ENCODE measurements around the gene EVL.

The EVL gene

DNA sequence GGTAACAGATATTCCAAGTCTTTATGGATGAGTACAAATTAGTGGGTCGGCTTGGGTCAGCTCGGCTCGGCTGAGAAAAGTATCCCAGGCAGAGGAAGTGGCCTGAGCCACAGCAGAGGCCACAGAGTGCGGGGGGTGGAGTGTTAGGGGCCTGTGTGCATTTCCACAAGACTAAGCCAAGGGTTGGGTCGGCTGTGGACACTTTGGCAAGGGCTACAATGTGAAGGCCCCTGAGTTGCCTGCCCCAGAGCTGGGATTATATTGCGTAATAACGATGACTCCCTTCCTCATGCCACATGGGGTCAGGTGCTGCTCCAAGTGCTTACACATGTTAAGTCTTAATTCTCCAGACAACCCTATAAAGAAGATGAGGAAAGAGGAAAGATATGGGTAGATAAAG, 11.4 kb downstream of the EVL start:
- Histone ChIP-seq H3K4me3 (ENCODE audit: low read length, poor library complexity, severe bottlenecking) (peak overlapping the region; percentile 41), H2AFZ (ENCODE audit: low read length) (no peak overlapping the region), H3K4me1 (ENCODE audit: insufficient read depth, low read length, poor library complexity, severe bottlenecking) (peaks cover 91% of the 10 kb centered on the region), H4K20me1 (ENCODE audit: insufficient read depth, low read length, poor library complexity, severe bottlenecking) (peaks cover 14% of the 10 kb centered on the region), H3K9me3 (ENCODE audit: insufficient read depth, low read depth, low read length) (no peaks in the 10 kb centered on the region), H3K79me2 (ENCODE audit: insufficient read depth, low read length) (peaks cover 93% of the 10 kb centered on the region), H3K27me3 (ENCODE audit: insufficient read depth, low read length, poor library complexity, severe bottlenecking) (no peaks in the 10 kb centered on the region), H3F3A (ENCODE audit: low read depth) (peaks cover 8% of the 10 kb centered on the region; the same call in 1 of the 2 replicates), H3K4me2 (ENCODE audit: low read depth, low read length, poor library complexity, severe bottlenecking) (peak overlapping the region; percentile 57), H3K9ac (ENCODE audit: low read depth, low read length, poor library complexity, severe bottlenecking) (peak overlapping the region; percentile 79), H3K36me3 (ENCODE audit: insufficient read depth, low read length) (peaks cover 10% of the 10 kb centered on the region; the same call in 1 of the 2 replicates), H3K9me2 (replicated peaks; ENCODE audit: low read depth, low read length) (no peaks in the 10 kb centered on the region)
- TF ChIP-seq, protein P1, sequence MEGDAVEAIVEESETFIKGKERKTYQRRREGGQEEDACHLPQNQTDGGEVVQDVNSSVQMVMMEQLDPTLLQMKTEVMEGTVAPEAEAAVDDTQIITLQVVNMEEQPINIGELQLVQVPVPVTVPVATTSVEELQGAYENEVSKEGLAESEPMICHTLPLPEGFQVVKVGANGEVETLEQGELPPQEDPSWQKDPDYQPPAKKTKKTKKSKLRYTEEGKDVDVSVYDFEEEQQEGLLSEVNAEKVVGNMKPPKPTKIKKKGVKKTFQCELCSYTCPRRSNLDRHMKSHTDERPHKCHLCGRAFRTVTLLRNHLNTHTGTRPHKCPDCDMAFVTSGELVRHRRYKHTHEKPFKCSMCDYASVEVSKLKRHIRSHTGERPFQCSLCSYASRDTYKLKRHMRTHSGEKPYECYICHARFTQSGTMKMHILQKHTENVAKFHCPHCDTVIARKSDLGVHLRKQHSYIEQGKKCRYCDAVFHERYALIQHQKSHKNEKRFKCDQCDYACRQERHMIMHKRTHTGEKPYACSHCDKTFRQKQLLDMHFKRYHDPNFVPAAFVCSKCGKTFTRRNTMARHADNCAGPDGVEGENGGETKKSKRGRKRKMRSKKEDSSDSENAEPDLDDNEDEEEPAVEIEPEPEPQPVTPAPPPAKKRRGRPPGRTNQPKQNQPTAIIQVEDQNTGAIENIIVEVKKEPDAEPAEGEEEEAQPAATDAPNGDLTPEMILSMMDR (conservative IDR thresholded peaks at IDR 0.05; ENCODE audit: low read length) = no peak
- TF ChIP-seq EZH2phosphoT487 (IDR thresholded peaks at IDR 0.05; ENCODE audit: borderline replicate concordance) = no peak

DNA sequence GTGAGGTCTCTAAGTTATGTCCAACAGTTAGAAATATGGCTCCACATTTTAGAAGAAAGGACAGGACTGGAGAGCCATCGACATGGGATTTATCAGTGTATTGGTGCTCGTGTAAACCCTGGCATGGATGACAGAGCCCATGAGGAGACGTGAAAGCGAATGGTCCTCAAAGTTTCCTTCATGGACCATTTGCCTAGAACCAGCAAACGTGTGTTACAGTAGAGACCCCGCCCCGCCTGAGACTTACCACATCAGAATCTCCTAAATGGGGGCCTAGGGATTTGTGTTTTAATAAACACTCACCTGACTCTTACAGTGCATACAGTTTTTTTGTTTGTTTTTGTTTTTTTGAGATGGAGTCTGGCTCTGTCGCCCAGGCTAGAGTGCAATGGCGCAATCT, 12.2 kb downstream of the EVL start:
- no peaks in the 10 kb centered on the region for H3K27me3 ChIP-seq (ENCODE audit: insufficient read depth, low read length, poor library complexity, severe bottlenecking)
- H3K36me3 ChIP-seq (ENCODE audit: insufficient read depth, low read length) = peaks cover 10% of the 10 kb centered on the region; the same call in 1 of the 2 replicates
- no peak overlapping the region for H3K4me3 ChIP-seq (ENCODE audit: low read length, poor library complexity, severe bottlenecking)
- peaks cover 8% of the 10 kb centered on the region; the same call in 1 of the 2 replicates for H3F3A ChIP-seq (ENCODE audit: low read depth)
- no peaks in the 10 kb centered on the region for H3K9me2 ChIP-seq (replicated peaks; ENCODE audit: low read depth, low read length)
- no peaks in the 10 kb centered on the region for H3K9me3 ChIP-seq (ENCODE audit: insufficient read depth, low read depth, low read length)
- H2AFZ ChIP-seq (ENCODE audit: low read length) = no peak overlapping the region
- H3K9ac ChIP-seq (ENCODE audit: low read depth, low read length, poor library complexity, severe bottlenecking) = peak overlapping the region; percentile 79
- peaks cover 88% of the 10 kb centered on the region for H3K4me1 ChIP-seq (ENCODE audit: insufficient read depth, low read length, poor library complexity, severe bottlenecking)
- peaks cover 22% of the 10 kb centered on the region for H4K20me1 ChIP-seq (ENCODE audit: insufficient read depth, low read length, poor library complexity, severe bottlenecking)
- peak overlapping the region; percentile 57 for H3K4me2 ChIP-seq (ENCODE audit: low read depth, low read length, poor library complexity, severe bottlenecking)
- TF ChIP-seq EZH2phosphoT487 (IDR thresholded peaks at IDR 0.05; ENCODE audit: borderline replicate concordance) = no peak
- TF ChIP-seq, protein P1 (conservative IDR thresholded peaks at IDR 0.05; ENCODE audit: low read length) = no peak
- H3K79me2 ChIP-seq (ENCODE audit: insufficient read depth, low read length) = peaks cover 89% of the 10 kb centered on the region

DNA sequence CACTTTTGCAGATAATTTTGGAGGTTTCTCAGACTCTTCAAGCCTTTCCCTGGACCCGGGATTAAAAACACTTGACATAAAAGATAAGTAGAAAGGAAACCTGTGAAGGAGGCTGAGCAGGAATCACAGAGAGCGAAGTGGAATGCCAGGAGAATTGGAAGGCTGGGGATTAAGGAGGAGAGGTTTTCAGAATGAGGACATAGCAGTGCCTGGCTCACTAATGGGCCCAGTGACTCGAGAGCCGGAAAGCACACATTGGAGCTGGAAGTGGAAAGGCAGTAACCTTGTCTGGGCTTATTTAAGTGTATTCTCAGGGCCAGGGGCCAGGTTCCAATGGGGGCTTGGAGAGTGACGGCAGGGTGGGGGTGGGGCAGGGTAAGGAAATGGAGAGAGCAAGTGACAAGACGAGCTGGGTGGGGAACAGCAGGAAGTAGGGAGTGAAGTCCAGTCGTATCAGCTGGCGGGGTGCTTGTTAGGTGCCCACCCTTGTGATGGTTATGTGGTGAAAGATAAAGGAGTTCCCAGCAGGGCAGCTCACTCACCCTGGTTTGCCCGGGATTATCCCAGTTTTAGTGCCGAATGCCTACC, 13.1 kb downstream of the EVL start:
- peaks cover 8% of the 10 kb centered on the region; the same call in 1 of the 2 replicates for H3F3A ChIP-seq (ENCODE audit: low read depth)
- H3K36me3 ChIP-seq (ENCODE audit: insufficient read depth, low read length) = peaks cover 5% of the 10 kb centered on the region; the same call in 1 of the 2 replicates
- H3K4me1 ChIP-seq (ENCODE audit: insufficient read depth, low read length, poor library complexity, severe bottlenecking) = peaks cover 88% of the 10 kb centered on the region
- no peak overlapping the region for H2AFZ ChIP-seq (ENCODE audit: low read length)
- H3K4me2 ChIP-seq (ENCODE audit: low read depth, low read length, poor library complexity, severe bottlenecking) = peak overlapping the region; percentile 79
- H3K27me3 ChIP-seq (ENCODE audit: insufficient read depth, low read length, poor library complexity, severe bottlenecking) = no peaks in the 10 kb centered on the region
- no peaks in the 10 kb centered on the region for H3K9me3 ChIP-seq (ENCODE audit: insufficient read depth, low read depth, low read length)
- peaks cover 30% of the 10 kb centered on the region for H4K20me1 ChIP-seq (ENCODE audit: insufficient read depth, low read length, poor library complexity, severe bottlenecking)
- no peaks in the 10 kb centered on the region for H3K9me2 ChIP-seq (replicated peaks; ENCODE audit: low read depth, low read length)
- H3K9ac ChIP-seq (ENCODE audit: low read depth, low read length, poor library complexity, severe bottlenecking) = peak overlapping the region; percentile 79
- TF ChIP-seq, protein P1 (conservative IDR thresholded peaks at IDR 0.05; ENCODE audit: low read length) = no peak
- no peak for TF ChIP-seq EZH2phosphoT487 (IDR thresholded peaks at IDR 0.05; ENCODE audit: borderline replicate concordance)
- peak overlapping the region; percentile 62 for H3K4me3 ChIP-seq (ENCODE audit: low read length, poor library complexity, severe bottlenecking)
- peaks cover 89% of the 10 kb centered on the region for H3K79me2 ChIP-seq (ENCODE audit: insufficient read depth, low read length)

Data from Loucy (cell line).